ENCODE data around the gene TSC22D1.

TSC22D1 gene

GRCh38 chr13:44605721-44606120, 29.6 kb upstream of the TSC22D1 start:
- TF ChIP-seq CTCF (IDR thresholded peaks at IDR 0.05) = no peak

DNA sequence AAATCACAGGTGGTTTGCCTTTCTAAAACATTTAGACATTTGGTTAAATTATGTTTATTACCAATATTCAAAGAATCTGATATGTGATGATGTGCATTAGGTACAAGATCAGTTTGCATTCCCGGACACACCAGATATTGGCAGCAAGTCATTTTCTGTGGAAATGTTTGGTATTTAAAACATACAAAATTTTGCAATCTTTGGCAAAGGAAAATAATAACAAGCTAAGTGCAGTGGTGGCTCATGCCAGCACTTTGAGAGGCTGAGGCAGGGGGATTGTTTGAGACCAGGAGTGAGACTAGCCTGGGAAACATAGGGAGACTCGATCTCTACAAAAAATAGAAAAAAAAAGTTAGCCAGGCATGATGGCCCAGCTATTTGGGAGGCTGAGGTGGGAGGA, 29.1 kb upstream of the TSC22D1 start:
- TF ChIP-seq CTCF (IDR thresholded peaks at IDR 0.05) = no peak

GRCh38 chr13:44601586-44601985, 25.5 kb upstream of the TSC22D1 start:
- TF ChIP-seq CTCF (IDR thresholded peaks at IDR 0.05) = no peak

DNA sequence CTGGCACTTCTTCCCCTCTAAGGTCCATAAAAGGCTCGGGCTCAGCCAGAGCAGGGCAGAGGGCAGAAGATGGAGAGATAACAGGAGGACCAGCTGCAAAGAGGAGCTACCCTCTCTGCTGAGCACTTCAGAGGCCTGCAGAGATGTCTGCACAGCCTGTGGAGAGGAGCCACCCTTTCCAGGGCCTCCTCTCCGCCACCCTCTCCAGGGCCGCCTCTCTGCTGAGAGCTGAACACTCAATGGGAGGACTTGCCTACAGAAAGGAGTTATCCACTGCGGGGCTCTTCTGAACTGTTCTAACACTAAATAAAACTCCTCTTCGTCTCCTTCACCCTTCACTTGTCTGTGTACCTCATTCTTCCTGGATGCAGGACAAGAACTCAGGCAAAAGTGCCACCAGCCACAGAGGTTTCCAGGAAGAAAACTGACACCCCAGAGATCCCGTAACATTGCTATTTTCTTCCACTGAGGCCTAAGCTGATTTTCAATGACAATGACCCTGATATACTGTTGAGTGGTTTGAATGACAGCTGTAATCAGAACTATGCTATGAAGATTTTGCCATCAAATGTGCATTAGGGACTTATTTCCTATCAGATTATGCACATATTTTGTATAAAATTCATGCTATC, 16.2 kb upstream of the TSC22D1 start:
- TF ChIP-seq CTCF (IDR thresholded peaks at IDR 0.05) = no peak

DNA sequence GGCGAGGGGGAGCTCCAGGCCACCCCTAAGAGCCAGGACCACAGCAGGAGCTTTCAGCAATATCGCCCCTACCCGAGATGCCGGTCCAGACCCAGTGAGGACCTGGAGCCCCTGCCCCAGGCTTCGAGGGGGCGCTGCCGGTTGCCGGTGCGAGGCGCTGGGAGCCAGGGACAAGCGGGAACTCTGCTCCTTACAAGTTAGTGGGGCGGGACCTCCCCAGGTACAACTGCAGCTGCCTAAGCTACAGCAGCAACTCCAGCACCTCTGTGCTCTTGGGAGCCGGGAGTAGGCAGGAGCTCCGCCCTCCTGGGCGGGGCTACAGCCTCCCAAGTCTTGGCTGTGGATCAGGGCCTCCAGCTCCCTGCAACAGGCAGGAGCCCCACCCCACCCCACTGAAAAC, 15.2 kb upstream of the TSC22D1 start:
- TF ChIP-seq CTCF (IDR thresholded peaks at IDR 0.05) = no peak

DNA sequence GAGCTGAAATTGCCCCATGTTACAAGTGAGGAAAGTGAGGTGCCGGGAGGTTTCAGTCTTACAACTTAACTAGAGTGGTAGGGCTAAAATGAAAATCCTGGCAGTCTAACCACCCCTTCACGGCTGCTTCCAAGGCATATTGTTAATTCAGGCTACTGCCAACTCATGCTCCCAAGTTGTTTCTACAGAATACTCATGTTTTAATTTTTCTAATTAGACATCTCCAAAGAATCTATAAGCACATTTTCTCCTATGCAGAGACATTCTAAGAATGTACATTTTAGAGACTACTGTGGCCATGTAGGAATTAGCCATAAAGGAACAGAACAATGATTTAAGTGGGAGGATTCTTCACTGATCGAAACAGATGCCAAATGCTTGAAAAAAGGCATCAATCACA, 7.0 kb upstream of the TSC22D1 start:
- no peak for TF ChIP-seq CTCF (IDR thresholded peaks at IDR 0.05)

GRCh38 chr13:44578067-44578400, 1.9 kb upstream of the TSC22D1 start:
- no peak for TF ChIP-seq CTCF (IDR thresholded peaks at IDR 0.05)
